NCI-H510A treated with DMSO at 0.1 percent for 48 hours (cell line): ENCODE measurements around the gene KRTAP5-6.

Experiments
- DNase-seq: peaks from one replicate; lab custom pipeline; 2025; lab: John Stamatoyannopoulos, UW

The KRTAP5-6 gene

DNA sequence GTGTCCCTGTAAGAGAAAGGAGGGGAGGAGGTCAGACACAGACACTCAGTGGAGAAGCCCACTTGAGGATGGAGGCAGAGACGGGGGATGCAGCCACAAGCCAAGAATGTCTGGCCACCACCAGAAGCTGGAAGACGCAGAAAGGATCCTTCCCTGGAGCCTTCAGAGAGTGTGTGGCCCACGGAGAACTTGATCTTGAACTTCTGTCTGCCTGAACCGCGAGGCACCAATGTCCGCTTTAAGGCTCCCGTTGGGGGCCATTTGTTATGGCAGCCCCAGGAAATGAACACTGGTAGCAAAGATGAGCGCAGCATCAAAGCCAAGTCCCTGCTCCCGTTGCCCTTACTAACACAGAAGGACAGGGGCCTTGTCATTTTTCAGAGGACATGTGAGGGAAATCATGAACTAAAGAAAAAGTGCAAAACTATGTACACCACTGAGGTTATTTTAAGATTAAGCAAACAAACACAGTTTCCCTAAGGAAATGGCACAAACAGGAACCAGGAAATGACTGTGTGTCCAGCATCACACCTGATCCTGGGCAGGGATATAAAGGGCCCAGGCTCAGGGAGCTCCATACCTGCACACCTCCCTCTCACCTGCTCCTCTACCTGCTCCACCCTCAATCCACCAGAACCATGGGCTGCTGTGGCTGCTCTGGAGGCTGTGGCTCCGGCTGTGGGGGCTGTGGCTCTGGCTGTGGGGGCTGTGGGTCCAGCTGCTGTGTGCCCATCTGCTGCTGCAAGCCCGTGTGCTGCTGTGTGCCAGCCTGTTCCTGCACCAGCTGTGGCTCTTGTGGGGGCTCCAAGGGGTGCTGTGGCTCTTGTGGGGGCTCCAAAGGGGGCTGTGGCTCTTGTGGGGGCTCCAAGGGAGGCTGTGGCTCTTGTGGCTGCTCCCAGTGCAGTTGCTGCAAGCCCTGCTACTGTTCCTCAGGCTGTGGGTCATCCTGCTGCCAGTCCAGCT is at the start of gene KRTAP5-6:
TSS of gene KRTAP5-6 (plus strand) at position 588 of the 963 bp plus-strand sequence. CDS start at position 639, 51 bp downstream.
- no peak for DNase-seq

- no peak for DNase-seq
These were observed 48.9 kb upstream of the KRTAP5-6 start for GRCh38 chr11:1647901-1648652.

DNA sequence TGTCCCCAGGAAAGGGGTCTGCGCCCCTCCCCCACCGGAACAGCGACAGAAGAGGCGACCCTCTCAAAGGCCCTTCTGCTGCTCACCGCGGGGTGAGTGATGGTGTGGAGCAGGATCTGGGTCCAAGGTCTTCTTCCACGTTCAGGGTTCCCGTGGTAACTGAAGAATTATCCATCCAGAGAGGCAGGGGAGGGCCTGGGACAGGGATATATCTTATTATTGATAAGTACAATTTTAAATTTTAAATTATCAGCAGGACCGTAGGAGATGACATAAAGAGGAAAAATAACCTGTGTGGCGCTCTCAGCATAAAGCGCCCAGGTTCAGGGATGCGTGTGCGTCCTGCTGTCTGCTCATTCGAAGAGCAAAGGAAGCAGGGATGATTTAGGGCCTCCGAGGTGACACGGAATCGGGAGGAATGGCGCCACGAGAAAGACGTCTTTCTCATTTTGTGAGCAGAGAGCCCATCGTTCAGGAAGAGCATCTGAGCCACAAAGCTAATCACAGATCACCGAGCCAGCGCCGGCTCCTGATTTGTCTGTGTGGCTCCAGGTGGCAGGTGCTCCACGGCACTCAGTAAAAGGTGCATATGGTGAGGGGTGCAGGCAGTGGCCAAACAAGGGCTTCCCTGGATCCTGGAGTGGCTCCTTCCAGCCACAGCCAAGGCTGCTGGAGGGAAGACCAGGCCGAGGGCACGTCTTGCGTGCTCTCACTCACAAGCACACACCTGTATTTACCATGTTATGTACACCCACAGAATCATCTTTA is 48.2 kb upstream of the KRTAP5-6 start:
- DNase-seq, result no peak

- DNase-seq, result no peak
These were observed 46.7 kb upstream of the KRTAP5-6 start for GRCh38 chr11:1650034-1650917.

GRCh38 chr11:1650918-1651262 is 46.1 kb upstream of the KRTAP5-6 start:
- no peak for DNase-seq

DNA sequence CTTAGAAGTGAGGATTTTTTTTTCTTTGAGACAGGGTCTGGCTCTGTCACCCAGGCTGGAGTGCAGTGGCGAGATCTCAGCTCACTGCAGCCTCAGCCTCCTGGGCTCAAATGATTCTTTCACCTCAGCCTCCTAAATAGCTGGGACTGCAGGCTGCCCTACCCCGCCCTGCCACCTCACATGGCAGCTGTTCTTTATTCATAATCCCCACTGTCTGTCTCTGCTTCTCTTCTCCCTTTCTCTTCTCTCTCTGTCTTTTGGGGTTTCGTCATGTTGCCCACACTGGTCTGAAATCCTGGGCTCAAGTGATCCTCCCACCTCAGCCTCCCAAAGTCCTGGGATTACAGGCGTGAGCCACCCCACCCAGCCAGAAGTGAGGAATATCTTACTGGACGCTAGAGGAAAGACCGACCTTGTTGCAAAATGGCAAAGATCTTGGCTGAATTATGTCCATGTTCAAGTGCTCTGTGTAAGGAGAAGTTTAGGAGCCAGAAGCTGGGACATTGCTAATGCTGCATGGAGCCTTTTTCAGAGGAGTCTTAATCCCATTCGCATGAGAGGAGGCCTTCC is 45.5 kb upstream of the KRTAP5-6 start:
- no peak for DNase-seq

DNA sequence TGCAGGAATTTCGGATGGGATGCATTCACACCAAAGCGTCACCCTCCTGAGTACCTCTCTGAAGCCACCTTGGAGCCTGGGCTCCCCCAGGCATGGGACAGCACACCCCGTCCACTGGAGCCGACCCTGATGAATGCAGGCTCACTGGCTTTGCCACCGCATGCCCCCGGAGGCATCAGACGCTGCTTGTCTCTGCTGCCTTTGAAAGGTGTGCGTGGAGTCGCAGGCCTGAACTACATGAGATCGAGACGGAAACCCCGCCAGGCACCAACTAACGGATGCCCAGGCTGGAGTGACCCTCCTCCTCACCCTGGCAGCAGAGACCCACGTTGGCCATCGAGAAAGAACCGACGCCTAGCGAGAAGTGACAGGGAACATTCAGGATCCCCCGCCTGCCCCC is 45.0 kb upstream of the KRTAP5-6 start:
- DNase-seq, result no peak

- no peak for DNase-seq
These were observed 44.6 kb upstream of the KRTAP5-6 start for GRCh38 chr11:1652442-1652770.

DNA sequence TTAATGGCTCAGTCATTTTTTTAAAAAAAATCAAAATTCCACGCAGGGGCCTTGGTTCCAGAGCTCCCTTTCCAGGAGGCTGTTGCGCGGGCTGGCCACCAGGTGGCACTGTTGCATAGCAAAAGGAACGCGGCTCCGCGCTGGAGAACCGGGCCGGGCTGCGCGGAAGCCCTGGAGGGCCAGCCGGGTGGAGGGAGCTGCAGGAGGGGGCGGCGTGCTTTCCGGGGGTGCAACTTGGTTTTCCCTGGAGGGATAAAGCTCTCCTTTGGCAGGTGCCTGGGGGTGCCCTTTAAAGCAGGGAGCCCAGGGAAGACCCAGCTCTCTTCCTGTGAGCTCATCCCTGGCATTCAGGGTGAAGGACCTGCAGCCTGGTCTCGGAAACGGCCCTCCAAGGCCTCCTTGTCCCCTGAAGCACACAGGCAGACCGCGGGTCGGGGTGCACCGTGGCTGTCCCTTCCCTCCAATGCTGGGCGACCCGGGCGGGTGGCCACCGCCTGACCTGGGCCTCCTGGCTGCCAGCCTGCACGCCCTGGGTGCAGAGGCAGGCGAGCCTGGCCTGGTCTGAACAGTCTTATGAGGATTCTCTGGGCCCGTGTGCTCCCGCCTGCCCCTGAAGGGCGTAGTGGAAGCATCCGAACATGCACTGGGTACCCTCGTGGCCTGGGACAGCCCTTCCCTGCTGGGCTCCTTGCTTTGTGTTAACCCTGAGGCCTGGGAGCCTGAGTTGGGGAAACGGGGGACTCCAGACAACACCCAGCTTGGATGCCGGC is 44.0 kb upstream of the KRTAP5-6 start:
- DNase-seq, result no peak

DNA sequence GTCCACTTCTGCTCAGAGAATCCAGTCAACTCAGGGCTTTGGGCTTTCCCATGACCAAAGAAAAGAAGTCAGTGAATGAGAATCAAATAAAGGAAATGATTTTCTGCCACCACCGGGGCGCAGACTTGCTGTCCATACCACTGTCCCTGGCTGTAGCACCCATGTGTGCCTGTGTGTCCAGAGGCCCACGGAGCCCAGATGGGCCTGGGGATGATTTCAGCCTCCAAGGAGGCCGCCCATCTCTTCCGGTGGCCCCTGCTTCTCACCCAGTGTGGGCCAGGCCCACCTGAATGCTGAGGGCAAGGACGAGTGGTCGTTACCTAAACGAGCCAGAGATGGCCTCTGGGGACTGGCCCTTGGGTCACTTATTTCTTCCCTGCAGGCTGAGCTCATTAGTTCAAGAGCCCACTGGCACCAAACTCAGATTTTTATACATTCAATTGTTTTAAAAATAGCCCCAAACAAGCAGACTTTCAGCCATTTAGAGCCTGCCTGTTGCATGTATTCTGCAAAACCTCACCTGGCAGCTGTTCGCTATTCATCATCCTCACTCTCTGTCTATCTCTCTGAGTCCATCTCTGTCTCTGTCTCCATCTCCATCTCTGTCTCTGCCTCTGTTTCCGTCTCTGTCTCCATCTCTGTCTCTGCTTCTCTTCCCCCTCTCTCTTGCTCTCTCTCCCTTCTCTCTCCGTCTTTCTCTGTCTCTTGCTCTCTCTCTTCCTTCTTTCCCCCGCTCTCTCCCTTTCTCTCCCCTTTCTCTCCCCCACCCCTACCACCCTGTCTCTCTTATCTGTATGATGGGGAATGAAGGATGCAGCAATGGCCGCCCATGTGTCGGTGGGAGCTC is 43.2 kb upstream of the KRTAP5-6 start:
- DNase-seq, result no peak

DNA sequence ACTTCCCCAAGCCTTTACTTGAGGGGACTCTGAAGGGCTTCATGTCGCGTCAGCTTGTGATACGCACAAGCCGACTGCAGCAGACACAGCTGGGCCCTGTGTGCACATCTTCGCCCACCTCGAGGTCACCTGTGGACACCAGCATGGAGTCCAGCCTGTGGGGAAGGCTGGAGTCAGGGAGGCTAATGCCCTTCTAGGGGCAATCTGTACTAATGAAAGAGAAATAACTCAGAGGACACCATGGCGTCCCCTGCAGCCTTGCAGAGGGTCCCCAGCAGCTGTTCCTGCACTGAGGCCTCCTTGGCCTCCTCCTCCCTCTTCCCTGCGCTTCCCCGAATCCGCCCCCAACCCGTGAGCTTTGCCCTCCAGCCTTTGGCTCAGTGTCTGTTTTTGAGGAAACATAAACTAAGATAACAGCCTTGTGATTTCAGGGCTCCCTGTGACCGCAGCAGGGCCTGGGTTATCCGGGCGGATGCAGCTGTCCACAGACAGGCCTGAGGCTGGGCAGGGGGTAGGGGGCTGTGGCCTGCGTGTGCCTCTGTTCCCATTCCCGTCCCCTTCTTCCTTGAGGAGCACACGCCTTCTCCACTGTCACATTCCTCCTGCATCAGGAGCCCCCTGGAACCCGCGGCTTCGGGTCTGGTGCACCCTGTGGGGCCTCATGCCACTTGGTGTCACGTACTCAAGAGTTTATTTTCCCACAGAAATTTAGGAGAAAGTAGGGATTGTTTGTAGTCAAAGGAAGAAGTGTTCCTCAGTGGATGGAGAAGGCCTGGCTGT is 42.4 kb upstream of the KRTAP5-6 start:
- no peak for DNase-seq

GRCh38 chr11:1655168-1656060 is 41.6 kb upstream of the KRTAP5-6 start:
- no peak for DNase-seq

- DNase-seq, result no peak
These were observed 40.9 kb upstream of the KRTAP5-6 start for GRCh38 chr11:1656061-1656441.

- no peak for DNase-seq
These were observed 40.3 kb upstream of the KRTAP5-6 start for GRCh38 chr11:1656670-1657069.

DNA sequence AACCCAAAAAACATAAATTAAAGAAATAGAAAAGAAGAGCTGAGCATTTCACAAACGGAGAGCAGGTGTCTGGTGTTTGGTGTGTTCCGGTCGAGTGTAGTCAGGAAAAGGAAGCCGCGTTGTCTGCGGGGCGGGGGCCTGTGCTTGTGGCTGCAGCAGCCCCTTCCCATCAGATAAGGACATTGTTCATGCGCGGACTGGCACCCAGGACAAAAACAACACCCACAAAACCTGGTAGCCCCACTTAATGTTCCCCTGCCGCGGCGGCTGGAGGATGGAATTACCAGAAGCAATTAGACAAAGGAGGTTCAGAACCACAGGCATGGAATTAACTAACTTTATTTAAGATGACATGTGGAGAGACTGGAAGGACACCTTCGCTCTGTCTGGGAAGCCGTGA is 37.5 kb upstream of the KRTAP5-6 start:
- DNase-seq, result no peak

DNA sequence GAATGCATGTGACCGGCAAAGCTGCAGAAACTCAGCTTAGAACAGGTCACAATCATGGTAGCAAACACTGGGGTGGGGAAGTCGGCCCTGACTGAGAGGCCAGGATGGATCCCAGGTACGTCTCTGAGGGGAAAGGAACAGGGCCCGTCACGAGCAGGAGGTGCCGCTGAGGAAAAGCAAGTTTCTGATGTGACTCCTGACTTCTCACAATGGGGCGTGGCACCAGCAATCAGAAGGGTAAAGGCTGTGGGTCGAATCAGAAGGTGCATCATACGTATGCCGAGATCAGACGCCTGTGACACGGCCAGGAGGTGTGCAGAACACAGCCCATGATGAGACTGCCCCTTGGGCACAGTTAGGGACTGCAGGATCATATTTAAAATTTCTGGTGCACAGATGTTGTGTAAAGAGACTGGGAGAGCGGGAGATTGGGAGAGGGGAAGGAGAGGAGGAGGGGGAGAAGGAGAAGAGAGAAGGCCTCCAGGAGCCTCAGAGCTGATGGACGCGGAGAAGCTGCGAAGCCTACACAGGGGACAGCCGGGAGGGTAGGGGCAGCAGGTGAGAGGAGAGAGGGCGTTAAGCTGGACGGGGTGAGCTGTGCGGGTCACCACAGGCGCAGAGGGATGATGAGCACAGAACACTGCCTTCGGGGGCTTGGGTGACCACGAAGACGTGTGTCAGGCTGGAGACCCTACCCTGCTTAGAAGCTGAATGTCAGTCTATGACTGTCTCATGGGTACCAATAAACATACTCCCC is 36.7 kb upstream of the KRTAP5-6 start:
- DNase-seq, result no peak
